A673 (cell line): ENCODE results near the gene DPP10.

Source experiments
- CTCF ChIP-seq: fragments of 300-800, 200-600 bp; sonication (generic); conservative IDR thresholded peaks from 2 replicates; pipeline ENCODE4 v1.5.1; 2017; ENCODE audit warnings: low read depth, mild to moderate bottlenecking, antibody characterized with exemption, low read length, moderate library complexity, mixed read lengths
- EZH2 ChIP-seq: fragments of 200-600 bp; sonication (generic); IDR thresholded peaks from 2 replicates; pipeline ENCODE4 v1.6.1; 2017; ENCODE audit warnings: borderline replicate concordance, low read depth, mild to moderate bottlenecking, mixed read lengths, antibody characterized with exemption, low read length; ENCODE audit not compliant: poor library complexity, severe bottlenecking

GRCh38 chr2:115746151-115746550 lies 1303.7 kb downstream of the DPP10 start:
- TF ChIP-seq CTCF (no peak), EZH2 (no peak)
